Activated CD8-positive, alpha-beta T cell treated with anti-CD3 and anti-CD28 coated beads for 36 hours (primary cell): ENCODE results near the gene EPHB3. TPM values are rescaled to one million over a fixed set of nuclear protein-coding genes. Genes with fewer than 3 reads are reported as not detected.

Experiments
- ATAC-seq: fragments of 200-7000 bp; cut with Tn5 transposase; one replicate; pipeline ENCODE4 v1.10.0; 2021; ENCODE audit warnings: mild to moderate bottlenecking, moderate library complexity
- CTCF ChIA-PET: fragments of 350-600 bp; sonication (Branson Sonifier 250); formaldehyde crosslinking; loops from one replicate; lab custom pipeline; 2021; ENCODE audit warnings: antibody characterized with exemption; lab: Charles Lee
- POLR2A ChIA-PET: fragments of 350-600 bp; sonication (Branson Sonifier 250); formaldehyde crosslinking; loops from one replicate; lab custom pipeline; 2021; ENCODE audit warnings: antibody characterized with exemption; lab: Charles Lee
- DNase-seq: peaks from one replicate; pipeline ENCODE4 v3.0.0-alpha.2; 2020
- H3K27ac Mint-ChIP-seq: one replicate; pipeline ENCODE4 v1.8.0; 2021; ENCODE audit warnings: mild to moderate bottlenecking, mixed read lengths
- H3K27me3 Mint-ChIP-seq: one replicate; pipeline ENCODE4 v1.8.0; 2021; ENCODE audit warnings: mixed read lengths
- H3K36me3 Mint-ChIP-seq: one replicate; pipeline ENCODE4 v1.8.0; 2021; ENCODE audit warnings: low read depth, mixed read lengths
- H3K4me1 Mint-ChIP-seq: one replicate; pipeline ENCODE4 v1.8.0; 2021; ENCODE audit warnings: low read depth, mixed read lengths
- H3K4me3 Mint-ChIP-seq: one replicate; pipeline ENCODE4 v1.8.0; 2021; ENCODE audit warnings: mild to moderate bottlenecking, moderate library complexity, mixed read lengths
- H3K9me3 Mint-ChIP-seq: one replicate; pipeline ENCODE4 v1.8.0; 2021; ENCODE audit warnings: mixed read lengths
- intact Hi-C: fragments of 100-400 bp; cut with micrococcal nuclease; formaldehyde crosslinking; loops from one replicate; pipeline ENCODE4 v1.10.0; 2022
- total RNA-seq, 2 experiments: library from RNA; stranded (reverse); gene quantifications; one replicate each; pipeline ENCODE4 v1.2.3, GENCODE V29; 2021
- TF ChIP-seq, protein P1 (sequence below): fragments of 200-600 bp; IDR thresholded peaks from one replicate; pipeline ENCODE4 v1.8.0; 2022; ENCODE audit warnings: antibody characterized with exemption, mild to moderate bottlenecking

Gene EPHB3
- total RNA-seq, 2 experiments from 2014 or later: 0.07 TPM; not detected in 1

- H3K36me3 Mint-ChIP-seq: no peaks in the 10 kb centered on the region
- CTCF ChIA-PET: interaction anchor here (0.9 to 2.8 kb wide), 4 partner anchors 9 to 324 kb away, joined by 3 to 18 read pairs (median 3); no protein-coding TSS in a partner anchor
- ATAC-seq (no peak), DNase-seq (no peak)
- H3K4me1 Mint-ChIP-seq: peaks cover 2% of the 10 kb centered on the region
- intact Hi-C loops: no loop called here
- no peaks in the 10 kb centered on the region for H3K9me3 Mint-ChIP-seq
- H3K4me3 Mint-ChIP-seq: no peak overlapping the region
- POLR2A ChIA-PET: interaction anchor here (1.0 to 1.1 kb wide), 2 partner anchors 10 to 17 kb away, joined by 3 read pairs; no protein-coding TSS in a partner anchor
- TF ChIP-seq, protein P1, sequence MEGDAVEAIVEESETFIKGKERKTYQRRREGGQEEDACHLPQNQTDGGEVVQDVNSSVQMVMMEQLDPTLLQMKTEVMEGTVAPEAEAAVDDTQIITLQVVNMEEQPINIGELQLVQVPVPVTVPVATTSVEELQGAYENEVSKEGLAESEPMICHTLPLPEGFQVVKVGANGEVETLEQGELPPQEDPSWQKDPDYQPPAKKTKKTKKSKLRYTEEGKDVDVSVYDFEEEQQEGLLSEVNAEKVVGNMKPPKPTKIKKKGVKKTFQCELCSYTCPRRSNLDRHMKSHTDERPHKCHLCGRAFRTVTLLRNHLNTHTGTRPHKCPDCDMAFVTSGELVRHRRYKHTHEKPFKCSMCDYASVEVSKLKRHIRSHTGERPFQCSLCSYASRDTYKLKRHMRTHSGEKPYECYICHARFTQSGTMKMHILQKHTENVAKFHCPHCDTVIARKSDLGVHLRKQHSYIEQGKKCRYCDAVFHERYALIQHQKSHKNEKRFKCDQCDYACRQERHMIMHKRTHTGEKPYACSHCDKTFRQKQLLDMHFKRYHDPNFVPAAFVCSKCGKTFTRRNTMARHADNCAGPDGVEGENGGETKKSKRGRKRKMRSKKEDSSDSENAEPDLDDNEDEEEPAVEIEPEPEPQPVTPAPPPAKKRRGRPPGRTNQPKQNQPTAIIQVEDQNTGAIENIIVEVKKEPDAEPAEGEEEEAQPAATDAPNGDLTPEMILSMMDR: no peak
- peaks cover 8% of the 10 kb centered on the region for H3K27me3 Mint-ChIP-seq
- H3K27ac Mint-ChIP-seq: no peak overlapping the region
These were observed 11.6 kb upstream of the EPHB3 start for GRCh38 chr3:184549796-184550577.

- TF ChIP-seq, protein P1: no peak
- CTCF ChIA-PET: interaction anchor here (0.6 to 2.8 kb wide), 4 partner anchors 10 to 325 kb away, joined by 3 to 18 read pairs (median 4); no protein-coding TSS in a partner anchor
- Mint-ChIP-seq H3K9me3 (no peaks in the 10 kb centered on the region), H3K4me3 (no peak overlapping the region), H3K4me1 (peaks cover 8% of the 10 kb centered on the region), H3K27me3 (peaks cover 1% of the 10 kb centered on the region), H3K27ac (no peak overlapping the region), H3K36me3 (no peaks in the 10 kb centered on the region)
- intact Hi-C loops: no loop called here
- POLR2A ChIA-PET: no interaction called here
- ATAC-seq: no peak
- DNase-seq: no peak
These were observed 10.5 kb upstream of the EPHB3 start for GRCh38 chr3:184551103-184551502.

- Mint-ChIP-seq H3K4me3 (no peak overlapping the region), H3K27me3 (peaks cover 1% of the 10 kb centered on the region), H3K4me1 (peaks cover 15% of the 10 kb centered on the region), H3K27ac (no peak overlapping the region), H3K9me3 (no peaks in the 10 kb centered on the region), H3K36me3 (no peaks in the 10 kb centered on the region)
- no peak for DNase-seq
- intact Hi-C loops: no loop called here
- POLR2A ChIA-PET: no interaction called here
- TF ChIP-seq, protein P1: no peak
- no peak for ATAC-seq
- CTCF ChIA-PET: interaction anchor here (1.1 to 2.8 kb wide), 4 partner anchors 9 to 180 kb away, joined by 3 to 18 read pairs (median 6); partner anchors contain the start of gene EPHB3
These were observed 9.8 kb upstream of the EPHB3 start for GRCh38 chr3:184551614-184552256.

DNA sequence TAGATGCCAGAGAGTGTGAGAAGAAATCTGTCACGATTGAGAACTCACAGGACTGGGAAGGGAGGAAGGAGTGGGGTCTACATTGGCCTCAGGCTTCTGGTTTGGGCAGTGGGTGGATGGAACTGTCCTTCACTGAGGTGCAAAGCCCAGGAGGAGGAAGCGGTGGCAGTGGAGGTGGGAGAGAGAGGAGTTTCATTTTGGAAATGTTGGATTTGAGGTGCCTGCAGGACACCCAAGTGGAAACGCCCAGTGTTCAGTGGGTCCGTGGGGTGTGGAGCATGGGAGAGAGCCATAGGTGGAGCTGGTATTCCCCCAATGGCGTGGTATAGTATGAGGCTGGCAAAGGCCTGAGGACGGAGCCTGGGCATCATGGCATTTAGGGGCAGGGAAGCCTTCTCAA, 9.3 kb upstream of the EPHB3 start:
- H3K36me3 Mint-ChIP-seq: no peaks in the 10 kb centered on the region
- TF ChIP-seq, protein P1: no peak
- H3K9me3 Mint-ChIP-seq: no peaks in the 10 kb centered on the region
- H3K4me3 Mint-ChIP-seq: no peak overlapping the region
- POLR2A ChIA-PET: no interaction called here
- peaks cover 1% of the 10 kb centered on the region for H3K27me3 Mint-ChIP-seq
- peaks cover 18% of the 10 kb centered on the region for H3K4me1 Mint-ChIP-seq
- ATAC-seq: no peak
- CTCF ChIA-PET: interaction anchor here (0.6 to 2.8 kb wide), 5 partner anchors 9 to 375 kb away, joined by 3 to 18 read pairs (median 3); partner anchors contain the start of gene EPHB3
- no peak overlapping the region for H3K27ac Mint-ChIP-seq
- DNase-seq: no peak
- intact Hi-C loops: no loop called here
